Pancreas (tissue), 10 donors: ENCODE data around the gene LRRC10B. TPM values are rescaled to one million over a fixed set of nuclear protein-coding genes. Genes with fewer than 3 reads are reported as not detected.
"Not testable (repeated sequence)": the region's sequence is repeated elsewhere in the genome, so short reads cannot be mapped to it uniquely, and the experiment has no call there.

Experiments
- ATAC-seq, 4 donors: fragments of 200-7000 bp; cut with Tn5 transposase; one replicate each; pipeline versions ENCODE4 v1.8.0 to v1.9.1; 2020; ENCODE audit warnings: mild to moderate bottlenecking in 4 of 4, moderate library complexity in 4 of 4
- DNase-seq, 6 donors: peaks; one replicate each; pipeline ENCODE4 v3.0.0-alpha.2; 2020
- FAIRE-seq: peaks from 2 replicates; lab custom pipeline; 2012; peaks lifted over from hg19 to GRCh38; lab: Jason Lieb, UNC
- H3K27ac ChIP-seq, 4 donors: fragments of 200-600 bp; sonication (generic); 1 replicate in 3 of 4; 2 replicates in 1 of 4; pipeline versions ENCODE4 v1.5.0 to v1.8.0; 2020
- H3K27me3 ChIP-seq, 4 donors: fragments of 200-600 bp; one replicate each; pipeline ENCODE4 v1.8.0; 2021
- H3K36me3 ChIP-seq, 3 donors: fragments of 200-600 bp; sonication (generic) in 1 of 3; one replicate each; pipeline versions ENCODE4 v1.5.0 to v1.8.0; 2020 to 2021
- H3K4me1 ChIP-seq, 3 donors: fragments of 200-600 bp; one replicate each; pipeline ENCODE4 v1.8.0; 2021
- H3K4me3 ChIP-seq, 4 donors: fragments of 200-600 bp; sonication (generic) in 2 of 4; one replicate each; pipeline versions ENCODE4 v1.5.0 to v1.8.0; 2020 to 2021
- H3K9me3 ChIP-seq, 4 donors: fragments of 200-600 bp; one replicate each; pipeline ENCODE4 v1.8.0; 2021
- CTCF ChIP-seq, 4 donors: fragments of 200-600 bp; sonication (generic) in 3 of 4; IDR thresholded peaks; one replicate each; pipeline versions ENCODE4 v1.5.0 to v1.8.0; 2021; ENCODE audit warnings: antibody characterized with exemption in 4 of 4
- WGBS, 2 donors: extraction: QIAGEN DNeasy Blood & Tissue Kit; methylation state at CpG; one replicate each; pipeline ENCODE4 v1.1.7; 2013; 5-methylcytosine and 5-hydroxymethylcytosine counted together
- intact Hi-C, 3 donors: fragments of 100-400 bp; cut with DNase I; formaldehyde crosslinking; loops; one replicate each; pipeline versions ENCODE4 v1.11.1 to v1.14.2; 2022
- polyA plus RNA-seq, 2 donors: library from polyadenylated mRNA; stranded (reverse); fragments of 200-250 nt; gene quantifications; one replicate each; pipeline ENCODE4 v1.2.3, GENCODE V29; 2013
- total RNA-seq, 6 donors: library from RNA; stranded (reverse); fragmentation: NEBNext Ultra II Directional in 4 of 6; extraction: Animal tissue kit (Norgen Biotek cat#: 25700) in 4 of 6; gene quantifications; one replicate each; pipeline versions ENCODE4 v1.2.1 to v1.2.4, GENCODE V29; 2021 to 2023
- donor health status: healthy with polysubstance abuse.
- donor health status: DM: no; HTN: no; CAD: no; lungs with moderate emphysema.
- donor health status: DM: no; HTN: no; CAD: no.
- donor health status: control.
- donor health status: control.
- donor health status: Bipolar disorder and iron deficiency.
- donor health status: DM: yes; HTN: yes; CAD: no.
- donor health status: DM: no; HTN: no; CAD: no.
- donor health status: DM: no; HTN: no; CAD: no.
- donor health status: DM: yes; HTN: yes; CAD: no.

Gene LRRC10B
- total and polyA plus RNA-seq, 8 donors: 0.28 to 10.2 (median 1.2) TPM

GRCh38 chr11:61475433-61475832 is 33.1 kb upstream of the LRRC10B start:
- ATAC-seq (no peak), FAIRE-seq (no peak), DNase-seq (no peak)
- no peaks in the 10 kb centered on the region for H3K36me3 ChIP-seq
- no peaks in the 10 kb centered on the region for H3K9me3 ChIP-seq
- 84 to 95% methylated on average over 1 of the region's 1 CpG for WGBS, 2 donors
- no peak overlapping the region for H3K4me3 ChIP-seq
- intact Hi-C loops: loop anchor here in 1 of 3 donors (5.0 to 10.0 kb wide), 2 partner anchors 42 to 159 kb away; no protein-coding TSS in a partner anchor
- H3K27ac ChIP-seq: no peak overlapping the region
- H3K27me3 ChIP-seq: peaks cover 0 to 3% (median 0%) of the 10 kb centered on the region in 4 donors
- no peak for TF ChIP-seq CTCF (IDR thresholded peaks at IDR 0.05)
- no peaks in the 10 kb centered on the region for H3K4me1 ChIP-seq

DNA sequence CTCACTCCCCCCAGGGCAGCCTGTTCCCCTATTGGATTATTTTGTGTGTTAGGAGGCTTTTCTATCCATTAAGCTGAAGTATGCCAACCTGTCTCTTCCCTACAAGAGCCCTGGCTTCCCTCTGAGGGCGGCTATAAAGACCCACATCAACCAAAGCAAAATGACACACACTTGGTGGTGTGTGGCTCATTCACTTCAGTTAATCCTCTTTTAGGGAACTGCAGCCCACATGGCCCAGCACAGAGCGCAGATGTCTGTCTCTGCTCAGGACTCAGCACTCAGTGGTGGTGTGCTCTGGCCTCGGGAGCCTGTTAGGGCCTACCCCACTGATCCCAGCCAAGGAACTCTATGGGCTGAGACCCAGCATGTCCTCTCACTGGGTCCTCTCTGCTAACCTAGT is 32.2 kb upstream of the LRRC10B start:
- ATAC-seq (no peak), FAIRE-seq (no peak), DNase-seq (no peak)
- H3K36me3 ChIP-seq: no peaks in the 10 kb centered on the region
- no peaks in the 10 kb centered on the region for H3K9me3 ChIP-seq
- no peak overlapping the region for H3K4me3 ChIP-seq
- H3K27ac ChIP-seq: no peak overlapping the region
- 84 to 85% methylated on average over 3 of the region's 3 CpGs for WGBS, 2 donors
- no peaks in the 10 kb centered on the region for H3K4me1 ChIP-seq
- peaks cover 0 to 3% (median 0%) of the 10 kb centered on the region in 4 donors for H3K27me3 ChIP-seq
- no peak for TF ChIP-seq CTCF (IDR thresholded peaks at IDR 0.05)
- intact Hi-C loops: loop anchor here in 1 of 3 donors (5.0 to 10.0 kb wide), 2 partner anchors 41 to 158 kb away; no protein-coding TSS in a partner anchor

DNA sequence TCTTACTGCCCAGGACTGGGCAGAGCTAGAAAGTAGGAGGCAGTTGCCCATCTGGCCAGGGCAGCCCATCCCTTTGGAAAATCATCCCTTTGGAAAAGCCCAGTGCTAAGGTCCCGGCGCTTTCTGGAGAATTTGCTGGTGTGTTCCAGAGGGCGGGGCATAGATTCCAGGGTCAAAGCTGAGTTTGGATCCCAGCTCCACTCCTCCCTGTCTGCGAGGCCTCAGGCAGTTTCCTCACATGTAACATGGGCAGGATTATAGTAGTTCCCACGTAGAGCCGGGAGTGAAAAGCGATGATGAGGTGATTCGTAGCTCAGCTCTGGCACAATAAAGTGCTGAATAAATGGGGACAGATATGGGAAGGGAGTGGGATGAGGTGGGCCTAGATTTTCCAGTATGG is 31.4 kb upstream of the LRRC10B start:
- intact Hi-C loops: loop anchor here in 1 of 3 donors (5.0 to 10.0 kb wide), 2 partner anchors 40 to 158 kb away; no protein-coding TSS in a partner anchor
- Histone ChIP-seq H3K4me1 (no peaks in the 10 kb centered on the region), H3K27me3 (peaks cover 0 to 3% (median 0%) of the 10 kb centered on the region in 4 donors), H3K27ac (no peak overlapping the region), H3K36me3 (no peaks in the 10 kb centered on the region), H3K4me3 (no peak overlapping the region), H3K9me3 (no peaks in the 10 kb centered on the region)
- DNase-seq (no peak), FAIRE-seq (no peak), ATAC-seq (peak in 2 of 4 donors; percentile 8 to 20)
- TF ChIP-seq CTCF (IDR thresholded peaks at IDR 0.05): no peak
- WGBS, 2 donors: 43 to 47% methylated on average over 8 of the region's 8 CpGs

DNA sequence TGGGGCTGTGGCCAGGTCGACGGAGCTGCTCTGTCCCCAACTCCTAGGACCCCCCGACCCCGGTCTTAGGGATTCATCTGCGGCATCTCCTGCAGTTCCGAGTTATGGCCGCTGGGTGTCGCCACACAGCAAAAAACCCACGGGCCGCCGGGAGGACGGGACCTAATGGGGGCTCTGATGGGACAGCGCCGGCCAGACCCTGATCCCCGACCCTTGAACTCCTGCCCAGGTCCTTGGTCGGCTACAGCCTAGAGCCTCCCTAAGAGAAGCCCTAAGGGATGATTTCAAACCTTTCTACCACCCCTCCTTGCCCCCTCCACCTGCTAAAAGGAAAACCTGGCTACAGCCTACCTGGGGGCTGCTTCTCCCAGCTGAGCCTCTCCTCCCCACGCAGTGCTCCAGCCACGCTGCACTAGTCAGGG is 30.8 kb upstream of the LRRC10B start:
- H3K4me3 ChIP-seq: no peak overlapping the region
- intact Hi-C loops: loop anchor here in 1 of 3 donors (5.0 to 10.0 kb wide), 2 partner anchors 40 to 157 kb away; no protein-coding TSS in a partner anchor
- peak; percentile 51 to 77 (median 58) for ATAC-seq
- H3K27me3 ChIP-seq: peaks cover 0 to 3% (median 0%) of the 10 kb centered on the region in 4 donors
- no peak overlapping the region for H3K27ac ChIP-seq
- DNase-seq: peak in 5 of 6 donors; percentile 32 to 82 (median 51)
- FAIRE-seq: no peak
- H3K4me1 ChIP-seq: no peaks in the 10 kb centered on the region
- 1% methylated on average over 18 of the region's 18 CpGs for WGBS, 2 donors
- no peaks in the 10 kb centered on the region for H3K36me3 ChIP-seq
- TF ChIP-seq CTCF (IDR thresholded peaks at IDR 0.05): peak; percentile 82 to 92 (median 88)
- no peaks in the 10 kb centered on the region for H3K9me3 ChIP-seq

- H3K27ac ChIP-seq, ATAC-seq, FAIRE-seq: not testable (repeated sequence)
Observed at GRCh38 chr11:61479360-61480058, 29.0 kb upstream of the LRRC10B start.

More at GRCh38 chr11:61479360-61480058, 29.0 kb upstream of the LRRC10B start:
- WGBS, 2 donors: 87 to 94% methylated on average over 11 of the region's 11 CpGs
- intact Hi-C loops: loop anchor here in 2 of 3 donors (5.0 to 10.0 kb wide), 3 partner anchors 38 to 155 kb away; no protein-coding TSS in a partner anchor
- DNase-seq, H3K4me1 ChIP-seq, H3K27me3 ChIP-seq, H3K36me3 ChIP-seq, H3K4me3 ChIP-seq, H3K9me3 ChIP-seq: not testable (repeated sequence)
